ENCODE results near the gene ELOVL4.

Gene ELOVL4

GRCh38 chr6:79947191-79948186, at the start of gene ELOVL4:
TSS of gene ELOVL4 (minus strand) at chr6:79947553. CDS start at chr6:79947279, 274 bp downstream.
- peak; percentile 98 for DNase-seq

GRCh38 chr6:79993911-79994309, 46.6 kb upstream of the ELOVL4 start:
- no peak for DNase-seq

- DNase-seq = no peak
Observed at GRCh38 chr6:79993012-79993910, 45.9 kb upstream of the ELOVL4 start.

- DNase-seq = no peak
Observed at GRCh38 chr6:79989641-79990040, 42.3 kb upstream of the ELOVL4 start.

- DNase-seq = no peak
Observed at GRCh38 chr6:79985128-79985527, 37.8 kb upstream of the ELOVL4 start.

- DNase-seq = peak; percentile 9
Observed at GRCh38 chr6:79984261-79984660, 36.9 kb upstream of the ELOVL4 start.

- no peak for DNase-seq
Observed at GRCh38 chr6:79981652-79982051, 34.3 kb upstream of the ELOVL4 start.

GRCh38 chr6:79971193-79971592, 23.8 kb upstream of the ELOVL4 start:
- DNase-seq = no peak

- no peak for DNase-seq
Observed at GRCh38 chr6:79969784-79970183, 22.4 kb upstream of the ELOVL4 start.

GRCh38 chr6:79967178-79967577, 19.8 kb upstream of the ELOVL4 start:
- DNase-seq = no peak

- DNase-seq = peak; percentile 12
Observed at GRCh38 chr6:79964607-79965081, 17.3 kb upstream of the ELOVL4 start.

- no peak for DNase-seq
Observed at GRCh38 chr6:79954849-79955248, 7.5 kb upstream of the ELOVL4 start.

- peak; percentile 97 for DNase-seq
Observed at GRCh38 chr6:79949233-79949632, 1.9 kb upstream of the ELOVL4 start.

- DNase-seq = peak; percentile 82
Observed at GRCh38 chr6:79946272-79947190, 822 bp downstream of the ELOVL4 start.

GRCh38 chr6:79943133-79943532, 4.2 kb downstream of the ELOVL4 start:
- peak; percentile 65 for DNase-seq

GRCh38 chr6:79941489-79942151, 5.7 kb downstream of the ELOVL4 start:
- DNase-seq = no peak

- DNase-seq = peak; percentile 21
Observed at GRCh38 chr6:79928478-79928998, 18.8 kb downstream of the ELOVL4 start.

- no peak for DNase-seq
Observed at GRCh38 chr6:79927758-79928157, 19.6 kb downstream of the ELOVL4 start.

GRCh38 chr6:79923270-79923669, 24.1 kb downstream of the ELOVL4 start:
- DNase-seq = peak; percentile 15

- peak; percentile 81 for DNase-seq
Observed at GRCh38 chr6:79922018-79922417, 25.3 kb downstream of the ELOVL4 start.

GRCh38 chr6:79913369-79913768, 34.0 kb downstream of the ELOVL4 start:
- DNase-seq = peak; percentile 89
